Femur (tissue), 1 donor: ENCODE data around the gene LIN28B.

Experiments
- DNase-seq: peaks from one replicate; pipeline ENCODE4 v3.0.0-alpha.2; 2017

LIN28B gene

GRCh38 chr6:105112577-105112976 is 155.7 kb downstream of the LIN28B start:
- DNase-seq = no peak

GRCh38 chr6:105113422-105113821 is 156.5 kb downstream of the LIN28B start:
- DNase-seq = no peak

DNA sequence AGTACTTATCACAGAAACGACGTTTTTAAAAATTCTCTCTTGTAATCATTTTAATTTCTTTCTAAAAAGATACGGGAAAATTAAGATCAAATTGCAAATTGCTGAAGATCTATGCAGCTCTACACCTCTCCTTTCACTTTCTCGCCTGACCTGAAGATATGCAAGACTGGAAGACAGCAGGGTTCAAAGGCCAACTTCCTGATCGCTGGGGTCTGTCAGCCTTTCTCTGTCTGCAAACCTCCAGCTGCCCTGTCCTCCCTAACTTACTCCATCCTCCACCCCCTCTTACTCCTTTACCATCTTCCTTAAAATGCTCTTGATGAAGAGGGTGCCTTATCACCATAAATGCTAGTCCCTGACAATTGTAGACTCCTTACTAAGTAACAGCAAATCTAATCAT is 159.2 kb downstream of the LIN28B start:
- DNase-seq = no peak

GRCh38 chr6:105120570-105120969 is 163.7 kb downstream of the LIN28B start:
- no peak for DNase-seq

- no peak for DNase-seq
Measured at GRCh38 chr6:105121981-105122380, 165.1 kb downstream of the LIN28B start.

- DNase-seq = no peak
Measured at GRCh38 chr6:105122717-105123116, 165.8 kb downstream of the LIN28B start.
